Fibroblast of lung (primary cell): ENCODE measurements around the gene AQP5. TPM values are rescaled to one million over a fixed set of nuclear protein-coding genes. Genes with fewer than 3 reads are reported as not detected.

ENCODE experiments used
- DNase-seq, 2 donors: peaks; one replicate each; pipeline versions ENCODE4 v3.0.0 to v3.0.0-alpha.2; 2010; ENCODE audit warnings: low read depth in 2 of 2
- H2AFZ ChIP-seq: 2 replicates; pipeline ENCODE4 v1.5.1; 2012; ENCODE audit warnings: low read length, control low read depth, inconsistent platforms
- H3K27ac ChIP-seq: 2 replicates; pipeline ENCODE4 v1.5.1; 2011; ENCODE audit warnings: low read length, control low read depth; ENCODE audit not compliant: insufficient read depth
- H3K27me3 ChIP-seq: 2 replicates; pipeline ENCODE4 v1.5.1; 2011; ENCODE audit warnings: mild to moderate bottlenecking, low read length; ENCODE audit not compliant: control insufficient read depth, insufficient read depth
- H3K36me3 ChIP-seq: 2 replicates; pipeline ENCODE4 v1.5.1; 2011; ENCODE audit warnings: low read length; ENCODE audit not compliant: control insufficient read depth, insufficient read depth
- H3K4me1 ChIP-seq: 2 replicates; pipeline ENCODE4 v1.5.1; 2011; ENCODE audit warnings: low read length; ENCODE audit not compliant: control insufficient read depth, insufficient read depth; ENCODE audit errors: extremely low read depth
- H3K4me2 ChIP-seq: 2 replicates; pipeline ENCODE4 v1.5.1; 2011; ENCODE audit warnings: low read length, control low read depth; ENCODE audit not compliant: insufficient read depth; ENCODE audit errors: extremely low read depth
- H3K4me3 ChIP-seq, 4 experiments: fragments of 200-600 bp in 1 of 4; sonication (generic) in 1 of 4; replicated peaks in 1 of 4; 2 replicates each; pipeline ENCODE4 v1.5.1; 2011 to 2016; ENCODE audit warnings: low read length in 4 of 4, low read depth in 3 of 4, mild to moderate bottlenecking in 3 of 4, control low read depth in 2 of 4, inconsistent platforms in 1 of 4, mixed read lengths in 1 of 4; ENCODE audit not compliant: insufficient read depth in 1 of 4; ENCODE audit errors: control extremely low read depth in 1 of 4
- H3K79me2 ChIP-seq: 2 replicates; pipeline ENCODE4 v1.5.1; 2012; ENCODE audit warnings: mild to moderate bottlenecking, low read length, inconsistent platforms; ENCODE audit not compliant: control insufficient read depth, insufficient read depth
- H3K9ac ChIP-seq: 2 replicates; pipeline ENCODE4 v1.5.1; 2011; ENCODE audit warnings: mild to moderate bottlenecking, low read length, control low read depth; ENCODE audit not compliant: insufficient read depth
- H3K9me3 ChIP-seq: 2 replicates; pipeline ENCODE4 v1.5.1; 2012; ENCODE audit warnings: low read depth, low read length; ENCODE audit not compliant: control insufficient read depth, insufficient read depth
- H4K20me1 ChIP-seq: 2 replicates; pipeline ENCODE4 v1.5.1; 2011; ENCODE audit warnings: low read length; ENCODE audit not compliant: control insufficient read depth, insufficient read depth; ENCODE audit errors: extremely low read depth
- EZH2 ChIP-seq: IDR thresholded peaks from 2 replicates; pipeline ENCODE4 v1.5.1; 2012; ENCODE audit warnings: low read length, control low read depth, mild to moderate bottlenecking; ENCODE audit errors: missing control alignments
- polyA plus RNA-seq, 2 donors: library from polyadenylated mRNA; depleted of rRNA in 1 of 2; stranded (reverse) in 1 of 2; unstranded in 1 of 2; fragments of >200 nt; gene quantifications; 2 replicates each; pipeline ENCODE4 v1.2.1, GENCODE V29; 2011 to 2012; ENCODE audit warnings: missing spikeins in 1 of 2
- total RNA-seq: library from RNA; depleted of rRNA; stranded (reverse); fragments of >200 nt; gene quantifications from 2 replicates; pipeline ENCODE4 v1.2.1, GENCODE V29; 2014
- TF ChIP-seq, protein P1 (sequence below), 2 donors: IDR thresholded peaks in 1 of 2; conservative IDR thresholded peaks in 1 of 2; 1 replicate in 1 of 2; 2 replicates in 1 of 2; pipeline ENCODE4 v1.5.1; 2011 to 2012; ENCODE audit warnings: low read length in 2 of 2, control low read depth in 1 of 2, inconsistent platforms in 1 of 2, low read depth in 1 of 2, mild to moderate bottlenecking in 1 of 2

The AQP5 gene
- total and polyA plus RNA-seq, 2 donors (not counting 1 experiment from before 2014, with no cell fraction given): not detected

DNA sequence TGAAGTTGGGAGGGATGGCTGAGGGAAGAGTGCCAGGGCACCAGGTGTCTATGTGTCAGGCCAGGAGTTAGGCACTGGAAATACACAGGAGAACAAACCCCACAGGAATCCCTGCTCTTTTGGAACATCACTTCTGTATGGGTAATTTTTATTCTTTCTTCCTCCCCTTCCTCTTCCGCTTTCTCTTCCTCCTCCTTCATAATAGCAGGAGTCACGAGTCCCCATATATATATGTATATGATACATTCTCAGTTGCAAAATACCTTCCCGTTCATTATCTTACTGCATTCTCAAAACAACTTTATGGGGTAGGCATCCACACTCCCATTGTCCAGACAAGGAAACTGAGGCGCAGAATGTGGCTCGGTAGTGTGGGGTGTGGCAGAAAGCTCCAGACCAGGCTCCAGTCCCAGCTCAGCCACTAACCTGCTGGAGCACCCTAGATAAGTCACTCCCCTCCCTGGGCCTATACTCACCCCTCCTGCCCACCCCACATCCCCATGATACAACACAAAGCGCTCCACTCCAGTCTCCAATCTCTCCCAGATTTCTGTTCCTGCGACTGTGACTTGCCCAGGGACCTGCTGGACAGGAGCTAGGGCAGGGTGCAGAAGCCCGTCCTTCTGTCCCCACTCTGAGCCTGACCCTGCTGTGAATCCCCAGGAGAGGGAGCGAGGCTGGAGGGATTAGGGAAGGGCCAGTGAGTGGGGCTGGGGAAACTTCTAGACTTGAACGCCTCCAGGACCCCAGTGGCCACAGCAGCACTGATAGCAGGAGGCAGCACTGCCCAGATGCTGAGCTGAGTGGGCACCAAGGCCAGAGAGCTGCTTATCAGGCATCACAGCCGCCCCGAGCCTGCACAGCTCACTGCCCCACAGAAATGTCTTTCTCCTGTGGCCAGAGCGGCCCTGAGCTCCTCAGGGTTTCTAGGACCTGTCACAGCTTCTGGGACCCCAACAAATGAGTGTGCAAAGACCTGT lies 12.5 kb upstream of the AQP5 start:
- no peaks in the 10 kb centered on the region for H3K4me1 ChIP-seq
- peaks cover 29% of the 10 kb centered on the region for H3K27me3 ChIP-seq
- no peaks in the 10 kb centered on the region for H3K36me3 ChIP-seq
- no peaks in the 10 kb centered on the region for H3K79me2 ChIP-seq
- H4K20me1 ChIP-seq: no peaks in the 10 kb centered on the region
- TF ChIP-seq, protein P1, sequence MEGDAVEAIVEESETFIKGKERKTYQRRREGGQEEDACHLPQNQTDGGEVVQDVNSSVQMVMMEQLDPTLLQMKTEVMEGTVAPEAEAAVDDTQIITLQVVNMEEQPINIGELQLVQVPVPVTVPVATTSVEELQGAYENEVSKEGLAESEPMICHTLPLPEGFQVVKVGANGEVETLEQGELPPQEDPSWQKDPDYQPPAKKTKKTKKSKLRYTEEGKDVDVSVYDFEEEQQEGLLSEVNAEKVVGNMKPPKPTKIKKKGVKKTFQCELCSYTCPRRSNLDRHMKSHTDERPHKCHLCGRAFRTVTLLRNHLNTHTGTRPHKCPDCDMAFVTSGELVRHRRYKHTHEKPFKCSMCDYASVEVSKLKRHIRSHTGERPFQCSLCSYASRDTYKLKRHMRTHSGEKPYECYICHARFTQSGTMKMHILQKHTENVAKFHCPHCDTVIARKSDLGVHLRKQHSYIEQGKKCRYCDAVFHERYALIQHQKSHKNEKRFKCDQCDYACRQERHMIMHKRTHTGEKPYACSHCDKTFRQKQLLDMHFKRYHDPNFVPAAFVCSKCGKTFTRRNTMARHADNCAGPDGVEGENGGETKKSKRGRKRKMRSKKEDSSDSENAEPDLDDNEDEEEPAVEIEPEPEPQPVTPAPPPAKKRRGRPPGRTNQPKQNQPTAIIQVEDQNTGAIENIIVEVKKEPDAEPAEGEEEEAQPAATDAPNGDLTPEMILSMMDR (conservative IDR thresholded peaks at IDR 0.05 in 1 of 2, IDR thresholded peaks at IDR 0.05 in 1 of 2; ENCODE audit: low read depth in 1 of 2, low read length in 2 of 2): no peak
- TF ChIP-seq EZH2: no peak
- no peak overlapping the region for H3K9ac ChIP-seq
- H3K4me3 ChIP-seq: no peak overlapping the region
- H3K4me2 ChIP-seq: no peak overlapping the region
- no peak overlapping the region for H3K27ac ChIP-seq
- no peaks in the 10 kb centered on the region for H3K9me3 ChIP-seq
- no peak for DNase-seq
- no peak overlapping the region for H2AFZ ChIP-seq

DNA sequence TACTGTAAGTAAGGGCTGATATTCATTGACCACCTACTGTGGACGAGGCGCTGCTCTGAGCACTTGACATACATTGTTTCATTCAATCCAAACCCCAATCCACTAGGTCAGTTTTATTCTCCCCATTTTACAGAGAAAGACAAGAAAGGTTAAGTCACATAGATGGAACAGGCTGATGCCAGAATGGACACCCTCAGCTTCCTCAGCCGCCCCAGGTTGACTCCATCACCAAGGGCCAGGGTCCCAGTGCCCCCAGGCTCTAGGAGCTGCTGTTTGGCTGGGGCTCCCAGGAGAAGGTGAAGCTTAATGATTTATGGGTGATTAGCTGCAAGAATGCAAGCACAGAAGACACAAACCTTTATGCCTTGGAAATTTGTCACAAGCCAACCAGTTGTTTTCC lies 11.8 kb upstream of the AQP5 start:
- no peaks in the 10 kb centered on the region for H3K4me1 ChIP-seq
- H3K4me3 ChIP-seq: no peak overlapping the region
- TF ChIP-seq, protein P1 (conservative IDR thresholded peaks at IDR 0.05 in 1 of 2, IDR thresholded peaks at IDR 0.05 in 1 of 2; ENCODE audit: low read depth in 1 of 2, low read length in 2 of 2): no peak
- TF ChIP-seq EZH2: no peak
- no peaks in the 10 kb centered on the region for H4K20me1 ChIP-seq
- H3K27ac ChIP-seq: no peak overlapping the region
- H3K4me2 ChIP-seq: no peak overlapping the region
- H3K27me3 ChIP-seq: peaks cover 37% of the 10 kb centered on the region
- DNase-seq: no peak
- no peaks in the 10 kb centered on the region for H3K36me3 ChIP-seq
- H2AFZ ChIP-seq: no peak overlapping the region
- no peaks in the 10 kb centered on the region for H3K9me3 ChIP-seq
- H3K79me2 ChIP-seq: no peaks in the 10 kb centered on the region
- H3K9ac ChIP-seq: no peak overlapping the region

DNA sequence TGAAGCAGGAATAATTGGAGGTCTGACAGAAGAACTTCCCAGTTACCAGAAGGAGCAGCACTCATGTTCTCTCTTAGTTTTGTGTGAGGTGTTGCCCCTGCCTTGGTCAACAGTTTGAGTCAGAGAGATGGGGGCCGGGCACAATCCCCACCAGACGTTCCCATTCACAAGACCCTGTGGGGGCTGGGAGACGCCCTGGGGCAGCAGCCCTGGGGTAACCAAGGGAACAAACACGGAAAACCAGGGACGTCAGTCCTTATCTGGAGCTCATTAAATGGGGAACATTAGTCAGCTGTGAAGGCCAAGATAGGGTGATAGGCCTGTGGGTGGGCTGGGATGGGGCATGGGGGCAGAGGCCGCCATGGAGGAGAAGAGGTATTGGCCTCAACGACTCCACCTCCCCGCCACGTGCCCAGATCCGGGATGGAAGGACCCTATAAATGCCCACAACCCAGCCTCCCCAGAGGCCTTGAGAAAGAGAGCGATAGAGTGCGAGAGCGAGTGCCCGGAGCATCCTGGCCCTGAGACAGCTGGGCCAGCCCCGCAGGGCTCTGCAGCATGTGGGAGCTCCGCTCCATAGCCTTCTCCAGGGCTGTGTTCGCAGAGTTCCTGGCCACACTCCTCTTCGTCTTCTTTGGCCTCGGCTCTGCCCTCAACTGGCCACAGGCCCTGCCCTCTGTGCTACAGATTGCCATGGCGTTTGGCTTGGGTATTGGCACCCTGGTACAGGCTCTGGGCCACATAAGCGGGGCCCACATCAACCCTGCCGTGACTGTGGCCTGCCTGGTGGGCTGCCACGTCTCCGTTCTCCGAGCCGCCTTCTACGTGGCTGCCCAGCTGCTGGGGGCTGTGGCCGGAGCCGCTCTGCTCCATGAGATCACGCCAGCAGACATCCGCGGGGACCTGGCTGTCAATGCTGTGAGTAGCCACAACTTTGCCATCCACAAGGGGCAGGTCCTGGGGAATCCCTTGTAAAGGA lies 11.1 kb upstream of the AQP5 start, which contains the start of gene AQP2:
Gene AQP2, plus strand, starts transcription at position 465 of the 979 bp plus-strand sequence. Its CDS starts 94 bp downstream, at position 559.
- Histone ChIP-seq H3K4me2 (no peak within 1 kb of the TSS), H3K36me3 (no peaks in the 10 kb centered on the region), H3K27me3 (peaks cover 43% of the 10 kb centered on the region), H2AFZ (no peak within 1 kb of the TSS), H3K27ac (no peak within 1 kb of the TSS), H3K9ac (no peak within 1 kb of the TSS), H4K20me1 (no peaks in the 10 kb centered on the region), H3K4me1 (no peaks in the 10 kb centered on the region), H3K4me3 (no peak within 1 kb of the TSS), H3K79me2 (no peaks in the 10 kb centered on the region), H3K9me3 (no peaks in the 10 kb centered on the region)
- DNase-seq: no peak
- TF ChIP-seq, protein P1 (conservative IDR thresholded peaks at IDR 0.05 in 1 of 2, IDR thresholded peaks at IDR 0.05 in 1 of 2; ENCODE audit: low read depth in 1 of 2, low read length in 2 of 2): no peak
- no peak for TF ChIP-seq EZH2
